Thymus (tissue), 2 donors: Measurements from ENCODE around the gene OR10H5. TPM values are rescaled to one million over a fixed set of nuclear protein-coding genes. Genes with fewer than 3 reads are reported as not detected.

ENCODE experiments used
- polyA plus RNA-seq: library from polyadenylated mRNA; stranded (reverse); fragments of 200-250 nt; gene quantifications from one replicate; pipeline ENCODE4 v1.2.3, GENCODE V29; 2013
- total RNA-seq: library from RNA; stranded (reverse); fragments of 120-200 nt; gene quantifications from one replicate; pipeline ENCODE4 v1.2.4, GENCODE V29; 2013
- donor health status: healthy.

The OR10H5 gene
- total and polyA plus RNA-seq, 2 donors, result 0.05 TPM; not detected in 1

Other genes starting within 250 kb of the OR10H5 start
- gene CYP4F8, start 172.4 kb upstream of the OR10H5 start, total RNA-seq, result 0.28 TPM
- 18.3 TPM for gene CYP4F8, start 172.4 kb upstream of the OR10H5 start, polyA plus RNA-seq
- gene CYP4F3, start 146.8 kb upstream of the OR10H5 start, total RNA-seq, result 0.24 TPM
- gene CYP4F3, start 146.8 kb upstream of the OR10H5 start, polyA plus RNA-seq, result 2.1 TPM
- 1.4 TPM for gene CYP4F12, start 114.6 kb upstream of the OR10H5 start, total RNA-seq
- 6.8 TPM for gene CYP4F12, start 114.6 kb upstream of the OR10H5 start, polyA plus RNA-seq
- not detected for gene OR10H2, start 59.6 kb upstream of the OR10H5 start, total RNA-seq
- not detected for gene OR10H2, start 59.6 kb upstream of the OR10H5 start, polyA plus RNA-seq
- not detected for gene OR10H3, start 49.7 kb upstream of the OR10H5 start, total RNA-seq
- not detected for gene OR10H3, start 49.7 kb upstream of the OR10H5 start, polyA plus RNA-seq
- not detected for gene OR10H1, start 28.0 kb downstream of the OR10H5 start, total RNA-seq
- gene OR10H1, start 28.0 kb downstream of the OR10H5 start, polyA plus RNA-seq, result 0.09 TPM
- 0.09 TPM for gene CYP4F2, start 110.4 kb downstream of the OR10H5 start, total RNA-seq
- 0.16 TPM for gene CYP4F2, start 110.4 kb downstream of the OR10H5 start, polyA plus RNA-seq
- not detected for gene CYP4F11, start 146.9 kb downstream of the OR10H5 start, total RNA-seq
- 0.07 TPM for gene CYP4F11, start 146.9 kb downstream of the OR10H5 start, polyA plus RNA-seq
- not detected for gene OR10H4, start 161.3 kb downstream of the OR10H5 start, total RNA-seq
- not detected for gene OR10H4, start 161.3 kb downstream of the OR10H5 start, polyA plus RNA-seq